CD4-positive, alpha-beta T cell (primary cell): ENCODE measurements around the gene CDKAL1. TPM values are rescaled to one million over a fixed set of nuclear protein-coding genes. Genes with fewer than 3 reads are reported as not detected.
"Not testable (repeated sequence)": the region's sequence is repeated elsewhere in the genome, so short reads cannot be mapped to it uniquely, and the experiment has no call there.

Source experiments
- ATAC-seq: fragments of 200-7000 bp; cut with Tn5 transposase; one replicate; pipeline ENCODE4 v1.10.0; 2022; ENCODE audit warnings: mild to moderate bottlenecking; ENCODE audit not compliant: poor library complexity
- CTCF ChIA-PET: fragments of 350-600 bp; sonication (Branson Sonifier 250); formaldehyde crosslinking; loops from one replicate; lab custom pipeline; 2021; ENCODE audit warnings: antibody characterized with exemption, inconsistent platforms; lab: Charles Lee
- POLR2A ChIA-PET: fragments of 350-600 bp; sonication (Branson Sonifier 250); formaldehyde crosslinking; loops from one replicate; lab custom pipeline; 2021; ENCODE audit warnings: antibody characterized with exemption, inconsistent platforms; lab: Charles Lee
- DNase-seq, 14 experiments: peaks; one replicate each; pipeline ENCODE4 v3.0.0-alpha.2; 2013 to 2020; ENCODE audit warnings: mixed read lengths in 2 of 14
- H3K27ac ChIP-seq, 2 donors: one replicate each; pipeline versions ENCODE4 v1.5.1 to v1.7.0; 2013; ENCODE audit warnings: low read length in 2 of 2, low read depth in 1 of 2, mild to moderate bottlenecking in 1 of 2
- H3K27me3 ChIP-seq, 2 experiments: 1 replicate in 1 of 2; 2 replicates in 1 of 2; pipeline versions ENCODE4 v1.6.1 to v1.7.0; 2013; ENCODE audit warnings: low read length in 2 of 2, control low read depth in 1 of 2, mild to moderate bottlenecking in 1 of 2, moderate library complexity in 1 of 2; ENCODE audit not compliant: insufficient read depth in 2 of 2, control insufficient read depth in 1 of 2
- H3K36me3 ChIP-seq: one replicate; pipeline ENCODE4 v1.6.1; 2013; ENCODE audit warnings: low read length, control low read depth; ENCODE audit not compliant: insufficient read depth
- H3K4me1 ChIP-seq: one replicate; pipeline ENCODE4 v1.6.1; 2013; ENCODE audit warnings: low read length, control low read depth; ENCODE audit not compliant: insufficient read depth
- H3K4me3 ChIP-seq: one replicate; pipeline ENCODE4 v1.5.1; 2013; ENCODE audit warnings: mild to moderate bottlenecking, low read length, moderate library complexity
- H3K9me3 ChIP-seq, 2 experiments: 1 replicate in 1 of 2; 2 replicates in 1 of 2; pipeline versions ENCODE4 v1.6.1 to v1.7.0; 2013; ENCODE audit warnings: low read length in 2 of 2, mild to moderate bottlenecking in 2 of 2, control low read depth in 1 of 2, moderate library complexity in 1 of 2; ENCODE audit not compliant: control insufficient read depth in 1 of 2, insufficient read depth in 1 of 2
- H3K27ac Mint-ChIP-seq: one replicate; pipeline ENCODE4 v1.8.0; 2020; ENCODE audit warnings: mixed read lengths
- H3K27me3 Mint-ChIP-seq: one replicate; pipeline ENCODE4 v1.8.0; 2021; ENCODE audit warnings: mixed read lengths
- H3K36me3 Mint-ChIP-seq: one replicate; pipeline ENCODE4 v1.8.0; 2021; ENCODE audit warnings: low read depth, mixed read lengths
- H3K4me1 Mint-ChIP-seq: one replicate; pipeline ENCODE4 v1.8.0; 2021; ENCODE audit warnings: low read depth, mixed read lengths
- H3K4me3 Mint-ChIP-seq: one replicate; pipeline ENCODE4 v1.8.0; 2020; ENCODE audit warnings: mild to moderate bottlenecking, mixed read lengths
- H3K9me3 Mint-ChIP-seq: one replicate; pipeline ENCODE4 v1.8.0; 2020; ENCODE audit warnings: mixed read lengths
- CTCF ChIP-seq: fragments of 200-600 bp; IDR thresholded peaks from one replicate; pipeline ENCODE4 v1.8.0; 2022; ENCODE audit warnings: antibody characterized with exemption, mild to moderate bottlenecking
- intact Hi-C, 2 experiments: fragments of 100-400 bp; cut with DNase I in 1 of 2; cut with micrococcal nuclease in 1 of 2; formaldehyde crosslinking; loops; one replicate each; pipeline versions ENCODE4 v1.15.1 to v1.9.0; 2023 to 2025; cut with DNase I, micrococcal nuclease
- total RNA-seq, 174 experiments: library from RNA in 2 of 174; stranded (reverse) in 2 of 174; gene quantifications; one replicate each; pipeline ENCODE4 v1.2.3 and lab custom pipeline; 2021 to 2026

Gene CDKAL1
- total RNA-seq, 2 experiments from 2014 or later: 21.3 to 23.9 TPM

GRCh38 chr6:20724443-20725190 lies 190.4 kb downstream of the CDKAL1 start:
- peaks cover 2% of the 10 kb centered on the region for H3K36me3 ChIP-seq
- TF ChIP-seq CTCF: no peak
- H3K4me3 ChIP-seq: no peak overlapping the region
- ChIA-PET POLR2A (no interaction called here), CTCF (no interaction called here)
- no peaks in the 10 kb centered on the region for H3K27me3 ChIP-seq
- ATAC-seq (no peak), DNase-seq (no peak)
- no peaks in the 10 kb centered on the region for H3K9me3 ChIP-seq
- H3K27ac ChIP-seq: no peak overlapping the region
- peaks cover 9% of the 10 kb centered on the region for H3K4me1 Mint-ChIP-seq
- H3K4me3 Mint-ChIP-seq: no peak overlapping the region
- H3K36me3 Mint-ChIP-seq: peaks cover 43% of the 10 kb centered on the region
- H3K27me3 Mint-ChIP-seq: no peaks in the 10 kb centered on the region
- intact Hi-C loops: no loop called here
- no peaks in the 10 kb centered on the region for H3K9me3 Mint-ChIP-seq
- no peak overlapping the region for H3K27ac Mint-ChIP-seq
- H3K4me1 ChIP-seq: no peaks in the 10 kb centered on the region

GRCh38 chr6:20725235-20725634 lies 191.0 kb downstream of the CDKAL1 start:
- H3K4me1 ChIP-seq, H3K4me3 Mint-ChIP-seq, H3K27ac Mint-ChIP-seq, CTCF ChIA-PET, DNase-seq, intact Hi-C loops, H3K4me3 ChIP-seq, ATAC-seq, H3K4me1 Mint-ChIP-seq, H3K27me3 Mint-ChIP-seq, H3K27ac ChIP-seq, H3K9me3 Mint-ChIP-seq, H3K36me3 ChIP-seq, POLR2A ChIA-PET, H3K27me3 ChIP-seq, H3K9me3 ChIP-seq: not testable (repeated sequence)
- H3K36me3 Mint-ChIP-seq: peaks cover 43% of the 10 kb centered on the region

- Mint-ChIP-seq H3K27ac (no peak overlapping the region), H3K36me3 (peaks cover 35% of the 10 kb centered on the region), H3K4me1 (peaks cover 5% of the 10 kb centered on the region), H3K4me3 (no peak overlapping the region), H3K27me3 (no peaks in the 10 kb centered on the region), H3K9me3 (no peaks in the 10 kb centered on the region)
- Histone ChIP-seq H3K27me3 (no peaks in the 10 kb centered on the region), H3K9me3 (no peaks in the 10 kb centered on the region), H3K4me3 (no peak overlapping the region), H3K36me3 (no peaks in the 10 kb centered on the region), H3K27ac (no peak overlapping the region), H3K4me1 (no peaks in the 10 kb centered on the region)
- ATAC-seq (no peak), DNase-seq (no peak)
- no peak for TF ChIP-seq CTCF
- POLR2A ChIA-PET: no interaction called here
- intact Hi-C loops: no loop called here
- CTCF ChIA-PET: no interaction called here
These were observed 194.8 kb downstream of the CDKAL1 start for GRCh38 chr6:20729086-20729485.

- H3K27me3 Mint-ChIP-seq, ATAC-seq: not testable (repeated sequence)
These were observed 198.1 kb downstream of the CDKAL1 start for GRCh38 chr6:20732362-20732761.

More at GRCh38 chr6:20732362-20732761, 198.1 kb downstream of the CDKAL1 start:
- H3K4me3 Mint-ChIP-seq, H3K9me3 ChIP-seq, POLR2A ChIA-PET, H3K27ac ChIP-seq, H3K4me1 Mint-ChIP-seq, CTCF ChIA-PET, H3K36me3 ChIP-seq, DNase-seq, H3K4me1 ChIP-seq, intact Hi-C loops, H3K9me3 Mint-ChIP-seq, H3K27ac Mint-ChIP-seq, H3K4me3 ChIP-seq, H3K27me3 ChIP-seq: not testable (repeated sequence)
- H3K36me3 Mint-ChIP-seq: peaks cover 24% of the 10 kb centered on the region
